Activated CD4-positive, CD25-positive, alpha-beta regulatory T cell treated with anti-CD3 and anti-CD28 coated beads, Interleukin-2, amount 50 U/mL, for 24 hours (primary cell): ENCODE results near the gene CEP68.

Experiments
- ATAC-seq, 2 donors: fragments of 150-1000 bp; cut with Tn5 transposase; one replicate each; pipeline ENCODE4 v1.10.0; 2021; ENCODE audit warnings: mild to moderate bottlenecking in 1 of 2, moderate library complexity in 1 of 2

Gene CEP68

DNA sequence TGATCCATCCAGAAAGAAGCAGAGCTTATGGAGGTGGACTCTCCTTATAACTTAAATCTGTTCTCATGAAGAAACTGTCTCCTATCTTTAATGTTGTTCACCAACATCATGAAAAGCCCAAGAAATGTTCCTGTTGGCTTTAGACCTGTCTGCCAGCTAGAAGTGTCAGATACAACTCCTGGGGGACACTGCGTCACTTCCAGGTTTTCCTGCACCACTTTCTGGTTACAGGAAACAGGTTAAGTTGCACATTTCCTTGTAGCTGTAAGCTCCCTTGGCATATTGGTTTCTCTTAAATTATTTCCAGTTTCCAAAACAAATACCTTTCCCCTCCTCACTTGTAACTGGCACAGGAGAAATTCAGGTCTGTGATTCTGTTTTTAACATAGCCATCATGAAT, 2.9 kb downstream of the CEP68 start:
- no peak for ATAC-seq

- ATAC-seq: no peak
These were observed 5.1 kb downstream of the CEP68 start for GRCh38 chr2:65061146-65061909.

DNA sequence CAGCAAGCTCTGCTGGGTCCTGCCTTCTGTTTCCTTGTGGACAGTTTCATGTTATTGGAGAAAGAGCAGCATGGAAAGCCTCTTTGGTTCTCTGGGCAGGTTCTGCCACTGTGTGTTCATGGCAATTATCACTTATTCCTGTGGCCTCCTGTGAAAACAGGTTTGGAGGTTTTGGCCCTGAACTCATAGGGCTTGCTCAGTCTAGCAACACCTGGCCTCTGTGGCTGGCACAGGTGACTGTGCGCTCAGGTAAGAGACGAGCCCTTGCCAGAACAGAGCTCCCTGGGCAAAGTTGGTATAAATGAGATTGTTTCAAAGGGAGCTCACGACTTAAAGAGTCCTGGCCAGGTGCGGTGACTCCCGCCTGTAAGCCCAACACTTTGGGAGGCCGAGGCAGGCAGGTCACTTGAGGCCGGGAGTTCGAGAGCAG, 5.7 kb downstream of the CEP68 start:
- ATAC-seq: no peak

GRCh38 chr2:65062843-65063825, 6.9 kb downstream of the CEP68 start:
- no peak for ATAC-seq

- ATAC-seq: peak; percentile 67 to 70
These were observed 8.7 kb downstream of the CEP68 start for GRCh38 chr2:65064728-65065552.

DNA sequence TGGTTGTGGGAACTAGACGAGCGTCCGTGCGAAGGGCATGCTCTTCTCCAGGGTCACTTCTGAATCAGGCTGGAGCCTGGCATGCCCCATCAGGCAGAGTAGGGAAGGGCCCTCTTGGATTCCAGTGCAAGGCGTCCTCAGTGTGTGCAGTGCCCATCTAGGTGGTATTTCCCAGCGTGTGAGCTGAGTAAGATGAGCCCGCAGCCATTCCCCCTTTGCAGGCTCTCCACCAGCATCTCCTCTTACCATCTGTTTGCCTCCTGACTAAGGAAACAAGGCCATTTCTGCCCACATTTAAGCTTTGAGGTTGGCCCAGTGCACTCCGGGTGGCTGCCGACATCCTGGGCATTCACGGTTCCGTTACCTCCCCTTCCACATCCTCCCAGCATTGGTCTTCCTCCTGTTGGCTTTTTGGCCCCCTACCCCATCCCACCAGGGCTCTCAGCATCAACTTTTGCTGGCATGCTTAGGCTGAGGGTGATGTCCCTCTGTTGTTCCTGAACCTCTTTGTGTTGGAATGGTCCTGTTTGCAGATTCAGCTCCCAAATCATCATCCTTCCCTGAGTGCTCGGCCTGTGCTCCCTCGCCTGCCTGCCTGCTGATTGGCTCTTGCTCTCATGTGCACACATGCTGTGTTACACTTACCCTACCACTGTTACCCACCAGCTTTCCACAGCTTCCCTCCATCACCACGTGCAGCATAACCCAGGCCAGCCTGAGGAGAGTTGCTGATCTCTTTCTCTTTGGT, 11.8 kb downstream of the CEP68 start:
- ATAC-seq: no peak

DNA sequence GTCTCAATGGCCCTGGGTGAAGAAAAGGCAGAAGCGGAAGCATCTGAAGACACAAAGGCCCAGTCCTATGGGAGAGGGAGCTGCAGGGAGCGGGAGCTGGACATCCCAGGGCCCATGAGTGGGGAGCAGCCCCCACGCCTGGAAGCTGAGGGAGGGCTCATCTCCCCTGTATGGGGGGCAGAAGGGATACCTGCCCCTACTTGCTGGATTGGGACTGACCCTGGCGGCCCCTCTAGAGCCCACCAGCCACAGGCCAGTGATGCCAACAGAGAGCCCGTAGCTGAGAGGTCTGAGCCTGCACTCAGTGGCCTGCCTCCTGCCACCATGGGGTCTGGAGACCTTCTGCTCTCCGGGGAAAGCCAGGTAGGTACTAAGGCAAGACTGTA, 13.2 kb downstream of the CEP68 start:
- ATAC-seq: no peak

- ATAC-seq: peak in 1 of 2 donors; percentile 34
These were observed 14.1 kb downstream of the CEP68 start for GRCh38 chr2:65070172-65070830.

- ATAC-seq: no peak
These were observed 14.6 kb downstream of the CEP68 start for GRCh38 chr2:65070856-65071255.

DNA sequence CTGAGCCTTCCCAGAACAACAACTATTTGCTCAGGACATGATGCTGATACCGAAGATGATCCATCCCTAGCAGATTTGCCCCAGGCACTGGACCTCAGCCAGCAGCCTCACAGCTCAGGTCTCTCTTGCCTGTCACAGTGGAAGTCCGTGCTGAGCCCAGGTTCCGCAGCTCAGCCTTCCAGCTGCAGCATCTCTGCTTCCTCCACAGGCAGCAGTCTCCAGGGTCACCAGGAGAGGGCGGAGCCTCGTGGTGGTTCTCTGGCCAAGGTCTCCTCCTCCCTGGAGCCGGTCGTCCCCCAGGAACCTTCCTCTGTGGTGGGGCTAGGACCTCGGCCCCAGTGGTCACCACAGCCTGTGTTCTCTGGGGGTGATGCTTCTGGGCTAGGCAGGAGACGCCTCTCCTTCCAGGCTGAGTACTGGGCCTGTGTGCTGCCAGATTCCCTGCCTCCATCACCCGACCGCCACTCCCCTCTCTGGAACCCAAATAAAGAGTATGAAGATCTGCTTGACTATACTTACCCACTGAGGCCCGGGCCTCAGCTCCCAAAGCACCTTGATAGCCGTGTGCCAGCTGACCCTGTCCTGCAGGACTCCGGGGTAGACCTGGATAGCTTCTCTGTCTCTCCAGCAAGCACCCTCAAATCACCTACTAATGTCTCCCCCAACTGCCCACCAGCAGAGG, 15.4 kb downstream of the CEP68 start:
- ATAC-seq: no peak

DNA sequence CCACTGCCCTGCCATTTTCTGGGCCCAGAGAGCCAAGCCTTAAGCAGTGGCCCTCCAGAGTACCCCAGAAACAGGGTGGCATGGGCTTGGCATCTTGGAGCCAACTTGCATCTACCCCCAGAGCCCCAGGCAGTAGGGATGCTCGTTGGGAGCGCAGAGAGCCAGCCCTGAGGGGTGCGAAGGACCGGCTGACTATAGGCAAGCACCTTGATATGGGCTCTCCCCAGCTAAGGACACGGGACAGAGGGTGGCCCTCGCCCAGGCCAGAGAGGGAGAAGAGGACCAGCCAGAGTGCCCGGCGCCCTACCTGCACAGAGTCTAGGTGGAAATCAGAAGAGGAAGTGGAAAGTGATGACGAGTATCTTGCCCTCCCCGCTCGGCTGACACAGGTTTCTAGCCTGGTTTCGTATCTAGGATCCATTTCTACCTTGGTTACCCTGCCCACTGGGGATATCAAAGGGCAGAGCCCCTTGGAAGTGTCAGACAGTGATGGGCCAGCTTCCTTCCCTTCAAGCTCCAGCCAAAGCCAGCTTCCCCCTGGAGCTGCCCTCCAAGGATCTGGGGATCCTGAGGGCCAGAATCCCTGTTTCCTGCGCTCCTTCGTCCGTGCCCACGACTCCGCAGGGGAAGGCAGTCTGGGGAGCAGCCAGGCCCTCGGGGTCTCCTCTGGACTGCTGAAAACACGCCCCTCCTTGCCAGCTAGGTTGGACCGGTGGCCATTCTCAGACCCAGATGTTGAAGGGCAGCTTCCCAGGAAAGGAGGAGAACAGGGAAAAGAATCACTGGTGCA, 16.2 kb downstream of the CEP68 start:
- no peak for ATAC-seq

DNA sequence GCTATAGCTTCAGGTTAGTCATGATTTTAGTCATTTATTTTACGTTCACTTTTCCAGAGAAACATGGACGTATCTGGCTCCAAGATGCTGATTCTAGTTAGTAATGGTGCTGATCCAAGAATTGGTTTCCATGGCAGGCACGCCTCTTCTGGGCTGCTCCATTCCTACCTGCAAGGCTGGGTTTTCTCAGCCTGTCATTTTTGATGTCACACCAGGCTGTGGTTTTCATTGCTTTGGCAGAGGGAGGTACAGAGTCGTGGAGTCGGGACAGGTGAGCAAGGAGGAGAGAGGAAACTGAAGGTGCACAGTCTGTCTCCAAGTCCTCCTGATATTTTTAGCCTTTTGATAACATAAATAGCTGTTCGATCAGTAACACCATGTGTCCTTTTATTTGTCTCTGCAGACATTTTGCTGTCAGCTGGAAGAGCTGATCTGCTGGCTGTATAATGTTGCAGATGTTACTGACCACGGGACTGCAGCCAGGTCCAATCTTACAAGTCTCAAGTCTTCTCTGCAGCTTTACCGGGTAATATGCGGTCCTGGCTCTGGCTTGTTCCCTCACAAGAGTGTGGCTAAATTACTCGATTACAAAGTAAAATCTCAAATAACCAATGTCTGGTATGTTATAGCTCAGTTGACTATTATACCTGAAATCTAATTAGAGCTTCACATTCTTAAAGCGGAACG, 17.8 kb downstream of the CEP68 start:
- ATAC-seq: no peak

DNA sequence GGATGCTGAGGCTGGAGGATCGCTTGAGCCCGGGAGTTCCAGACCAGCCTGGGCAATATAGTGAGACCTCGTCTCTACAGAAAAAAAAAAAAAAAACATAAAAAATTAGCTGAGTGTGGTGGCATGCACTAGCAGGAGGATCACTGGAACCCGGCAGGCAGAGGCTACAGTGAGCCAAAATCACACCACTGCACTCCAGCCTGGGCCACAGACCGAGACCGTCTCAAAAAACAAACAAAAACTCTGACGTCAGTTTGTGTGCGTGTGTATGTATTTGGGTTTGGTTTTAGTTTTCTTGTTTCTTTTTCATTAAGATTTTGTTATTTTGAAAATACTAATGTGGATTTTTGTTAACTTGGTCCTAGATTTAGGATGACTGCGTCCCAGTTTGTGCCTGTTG, 19.0 kb downstream of the CEP68 start:
- no peak for ATAC-seq

GRCh38 chr2:65075605-65076344, 19.6 kb downstream of the CEP68 start:
- no peak for ATAC-seq

DNA sequence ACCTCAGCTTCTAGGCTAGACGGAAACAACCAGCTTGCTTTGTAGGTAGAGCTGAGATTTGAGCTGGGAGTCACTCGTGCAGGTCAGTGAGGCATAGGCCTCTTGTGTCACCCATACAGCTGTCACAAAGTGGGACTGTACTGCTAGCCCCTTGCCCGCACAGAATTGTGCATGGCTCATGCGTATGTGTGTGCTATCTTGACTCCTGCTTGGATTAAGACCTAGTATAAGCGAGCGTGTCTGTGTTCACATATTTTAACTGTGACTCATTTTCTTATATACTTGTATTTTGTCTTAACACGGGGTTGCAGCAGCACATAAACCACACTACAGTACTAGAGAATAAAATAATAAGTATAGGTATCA, 20.1 kb downstream of the CEP68 start:
- ATAC-seq: no peak

- no peak for ATAC-seq
These were observed 21.7 kb downstream of the CEP68 start for GRCh38 chr2:65077898-65078297.

DNA sequence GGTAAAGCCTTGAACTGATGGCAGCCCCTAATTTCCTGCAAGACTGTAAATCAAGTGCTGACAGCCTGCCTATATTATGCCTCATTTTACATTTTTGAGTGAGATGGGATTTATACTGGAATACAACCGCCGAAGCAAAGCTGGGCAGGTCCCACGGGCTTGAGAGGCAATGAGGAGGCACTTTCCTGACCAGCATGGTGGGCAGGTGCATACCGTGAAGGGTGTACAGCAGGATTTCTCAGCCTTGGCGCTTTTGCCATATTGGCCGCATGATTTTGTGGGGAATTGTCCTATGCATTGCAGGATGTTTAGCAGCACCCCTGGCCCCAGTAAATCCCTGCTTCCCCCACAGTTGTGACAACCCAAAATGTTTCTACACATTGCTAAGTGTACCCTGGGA, 22.8 kb downstream of the CEP68 start:
- no peak for ATAC-seq

DNA sequence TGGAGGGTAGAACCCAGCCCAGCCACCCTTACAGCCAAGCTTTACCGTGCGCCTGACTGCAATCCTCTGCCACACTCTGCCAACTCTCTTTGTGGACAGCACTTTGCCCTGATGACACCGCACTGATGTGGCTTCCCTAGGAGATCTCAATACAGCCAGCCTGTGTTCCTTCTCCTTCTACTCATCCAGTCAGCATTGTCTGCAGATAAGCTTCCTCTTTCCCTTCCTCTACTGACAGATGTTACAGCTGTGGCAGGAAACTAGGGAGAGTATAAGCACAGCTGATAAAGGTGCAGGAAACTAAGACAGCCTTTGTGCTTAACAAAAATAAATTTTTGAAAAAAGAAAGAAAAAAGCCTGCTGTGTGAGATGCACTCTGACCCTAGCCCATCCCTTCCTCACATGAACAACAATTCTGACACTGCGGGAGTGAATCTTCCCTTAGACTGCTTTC, 25.0 kb downstream of the CEP68 start:
- no peak for ATAC-seq

DNA sequence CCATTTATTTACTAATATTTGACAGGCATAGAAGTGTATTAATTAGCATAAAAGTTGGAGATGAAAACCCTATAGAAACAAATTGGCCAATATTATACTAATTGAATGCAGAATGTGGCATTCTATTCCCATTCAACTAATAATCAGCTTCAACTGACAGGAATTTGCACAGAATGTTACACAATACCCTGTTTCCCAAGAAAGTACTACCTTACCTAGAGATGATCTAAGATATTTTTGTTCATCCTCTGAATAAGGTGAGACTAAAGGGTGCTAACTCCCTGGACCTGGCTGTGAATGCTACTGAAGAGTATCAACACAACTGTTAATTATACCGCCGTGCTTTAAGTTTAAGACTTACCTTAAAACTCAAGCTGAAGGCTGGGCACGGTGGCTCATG, 28.9 kb downstream of the CEP68 start:
- ATAC-seq: no peak
